ENCODE data around the gene CARD11. TPM values are rescaled to one million over a fixed set of nuclear protein-coding genes. Genes with fewer than 3 reads are reported as not detected.

CARD11 gene
- polyA plus RNA-seq, 1 experiment, result 1.2 TPM

- no peak for DNase-seq (ENCODE audit: low read depth, low spot score)
- Histone ChIP-seq H3K27me3 (ENCODE audit: control insufficient read depth, insufficient read depth, low read length) (peaks cover 8% of the 10 kb centered on the region), H3K9me3 (ENCODE audit: control insufficient read depth, insufficient read depth, low read length) (no peaks in the 10 kb centered on the region; the same call in 1 of the 2 replicates), H3K4me3 (ENCODE audit: low read depth, low read length) (no peak overlapping the region), H3K27ac (ENCODE audit: low read depth, low read length) (no peak overlapping the region)
- CTCF ChIA-PET, result interaction anchor here (0.6 kb wide), 1 partner anchor 24 kb away, joined by 4 read pairs; no protein-coding TSS in a partner anchor
- no peak for TF ChIP-seq CTCF (IDR thresholded peaks at IDR 0.05; ENCODE audit: low read depth, low read length)
- POLR2A ChIA-PET, result no interaction called here
Observed at GRCh38 chr7:2941216-2941859, 102.3 kb downstream of the CARD11 start.

- DNase-seq (ENCODE audit: low read depth, low spot score), result no peak
- POLR2A ChIA-PET, result no interaction called here
Observed at GRCh38 chr7:2940466-2940865, 103.2 kb downstream of the CARD11 start.

GRCh38 chr7:2939193-2939885 is 104.3 kb downstream of the CARD11 start:
- DNase-seq (ENCODE audit: low read depth, low spot score), result no peak
- CTCF ChIA-PET, result no interaction called here
- no peak for TF ChIP-seq CTCF (IDR thresholded peaks at IDR 0.05; ENCODE audit: low read depth, low read length)
- Histone ChIP-seq H3K27ac (ENCODE audit: low read depth, low read length) (no peak overlapping the region), H3K27me3 (ENCODE audit: control insufficient read depth, insufficient read depth, low read length) (peaks cover 9% of the 10 kb centered on the region), H3K9me3 (ENCODE audit: control insufficient read depth, insufficient read depth, low read length) (no peaks in the 10 kb centered on the region; the same call in 1 of the 2 replicates), H3K4me3 (ENCODE audit: low read depth, low read length) (no peak overlapping the region)
- POLR2A ChIA-PET, result no interaction called here

More at GRCh38 chr7:2940466-2940865, 103.2 kb downstream of the CARD11 start:
- H3K27ac ChIP-seq (ENCODE audit: low read depth, low read length), result no peak overlapping the region
- no peak for TF ChIP-seq CTCF (IDR thresholded peaks at IDR 0.05; ENCODE audit: low read depth, low read length)
- H3K9me3 ChIP-seq (ENCODE audit: control insufficient read depth, insufficient read depth, low read length), result no peaks in the 10 kb centered on the region; the same call in 1 of the 2 replicates
- CTCF ChIA-PET, result no interaction called here
- H3K27me3 ChIP-seq (ENCODE audit: control insufficient read depth, insufficient read depth, low read length), result peaks cover 8% of the 10 kb centered on the region
- H3K4me3 ChIP-seq (ENCODE audit: low read depth, low read length), result no peak overlapping the region

- H3K27me3 ChIP-seq (ENCODE audit: control insufficient read depth, insufficient read depth, low read length), result peaks cover 9% of the 10 kb centered on the region
- CTCF ChIA-PET, result no interaction called here
Observed at GRCh38 chr7:2938514-2939192, 105.0 kb downstream of the CARD11 start.

More at GRCh38 chr7:2938514-2939192, 105.0 kb downstream of the CARD11 start:
- Histone ChIP-seq H3K27ac (ENCODE audit: low read depth, low read length) (no peak overlapping the region), H3K4me3 (ENCODE audit: low read depth, low read length) (no peak overlapping the region), H3K9me3 (ENCODE audit: control insufficient read depth, insufficient read depth, low read length) (no peaks in the 10 kb centered on the region; the same call in 1 of the 2 replicates)
- POLR2A ChIA-PET, result no interaction called here
- TF ChIP-seq CTCF (IDR thresholded peaks at IDR 0.05; ENCODE audit: low read depth, low read length), result no peak
- no peak for DNase-seq (ENCODE audit: low read depth, low spot score)
